ENCODE data around the gene CPA1.

Gene CPA1

GRCh38 chr7:130356121-130356875, 24.0 kb upstream of the CPA1 start:
- DNase-seq, result no peak

DNA sequence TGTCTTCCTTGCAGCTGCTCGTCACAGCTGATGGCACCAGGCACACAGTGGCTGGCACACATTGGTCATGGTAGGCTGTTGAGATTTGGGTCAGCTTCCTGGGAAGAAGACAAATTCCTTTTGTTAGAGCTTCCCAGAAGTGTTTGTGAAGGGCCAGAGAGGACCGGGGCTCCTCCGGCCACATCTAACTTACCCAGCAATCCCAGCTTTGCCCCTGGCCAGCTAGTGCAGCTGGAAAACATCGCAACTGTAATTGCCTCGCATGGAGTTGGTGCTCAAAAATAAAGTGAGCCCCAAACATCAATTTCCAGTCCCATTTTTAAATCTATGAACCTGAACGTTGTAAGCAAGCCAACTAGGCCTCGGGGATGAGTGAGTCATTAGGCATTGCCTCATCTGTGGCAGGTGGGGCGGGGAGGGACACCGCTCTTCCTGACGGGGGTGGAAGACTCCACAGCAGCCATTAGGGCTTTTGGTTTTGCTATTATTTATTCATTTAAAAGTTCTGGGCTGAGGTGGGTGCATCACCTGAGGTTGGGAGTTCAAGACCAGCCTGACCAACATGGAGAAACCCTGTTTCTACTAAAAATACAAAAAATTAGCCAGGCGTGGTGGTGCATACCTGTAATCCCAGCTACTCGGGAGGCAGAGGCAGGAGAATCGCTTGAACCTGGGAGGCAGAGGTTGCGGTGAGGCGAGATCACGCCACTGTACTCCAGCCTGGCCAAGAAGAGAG, 23.2 kb upstream of the CPA1 start:
- no peak for DNase-seq

DNA sequence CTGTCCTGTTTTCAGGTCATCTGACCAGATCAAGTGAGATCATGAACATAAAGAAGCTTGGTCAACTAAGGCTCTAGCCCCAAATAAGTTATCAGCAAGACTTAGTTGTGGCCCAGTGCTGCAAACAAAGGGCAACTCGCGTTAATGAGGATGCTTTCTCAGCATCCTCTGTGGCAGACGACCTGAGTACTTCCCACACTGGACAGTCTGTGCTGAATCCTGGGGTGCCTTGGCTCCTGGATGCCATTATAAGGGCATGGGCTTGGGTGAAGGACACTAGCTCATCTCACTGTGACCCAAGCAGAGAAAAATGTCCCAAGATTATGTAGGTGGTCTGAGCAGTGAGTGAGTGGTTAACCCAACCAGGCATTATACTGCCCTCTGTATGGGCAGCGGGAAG, 21.8 kb upstream of the CPA1 start:
- no peak for DNase-seq

GRCh38 chr7:130359276-130359857, 20.9 kb upstream of the CPA1 start:
- no peak for DNase-seq

DNA sequence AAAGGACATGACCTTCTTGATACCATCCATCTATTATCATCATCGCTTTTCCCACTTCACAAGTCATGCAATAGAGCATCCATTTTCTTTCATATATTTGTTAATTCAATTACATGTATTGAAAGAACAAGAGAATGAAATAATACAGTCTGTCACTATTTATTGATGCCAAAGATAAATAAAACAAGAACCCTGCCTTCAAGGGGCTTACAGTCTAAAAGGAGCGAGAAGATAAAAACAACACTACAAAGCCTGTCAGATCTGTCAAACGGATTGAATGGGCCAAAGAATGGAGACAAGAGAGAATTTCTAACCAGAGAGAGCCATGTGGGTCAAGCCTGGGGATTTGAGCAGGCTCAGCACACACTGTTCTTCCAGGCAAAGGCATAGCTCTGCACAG, 19.8 kb upstream of the CPA1 start:
- DNase-seq, result no peak

DNA sequence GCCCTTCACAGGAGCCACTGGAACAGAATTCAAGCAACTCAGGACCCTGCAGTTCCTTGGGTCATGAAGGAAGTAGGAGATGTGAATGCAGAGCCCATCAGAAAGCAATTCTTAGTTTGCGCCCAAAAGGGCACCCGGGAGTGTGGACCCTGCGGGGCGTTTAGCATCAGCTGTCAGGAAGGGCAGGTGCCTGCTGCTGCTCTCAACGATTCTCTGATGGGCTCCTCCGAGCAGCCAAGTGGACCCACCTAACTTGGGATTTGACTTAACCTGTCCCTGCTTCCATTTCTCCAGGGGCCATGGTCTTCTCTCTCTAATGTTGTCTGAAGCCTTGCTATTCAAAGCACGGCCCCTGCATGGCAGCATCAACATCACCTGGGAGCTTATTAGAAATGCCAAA, 18.6 kb upstream of the CPA1 start:
- no peak for DNase-seq

GRCh38 chr7:130362251-130362816, 18.0 kb upstream of the CPA1 start:
- no peak for DNase-seq

DNA sequence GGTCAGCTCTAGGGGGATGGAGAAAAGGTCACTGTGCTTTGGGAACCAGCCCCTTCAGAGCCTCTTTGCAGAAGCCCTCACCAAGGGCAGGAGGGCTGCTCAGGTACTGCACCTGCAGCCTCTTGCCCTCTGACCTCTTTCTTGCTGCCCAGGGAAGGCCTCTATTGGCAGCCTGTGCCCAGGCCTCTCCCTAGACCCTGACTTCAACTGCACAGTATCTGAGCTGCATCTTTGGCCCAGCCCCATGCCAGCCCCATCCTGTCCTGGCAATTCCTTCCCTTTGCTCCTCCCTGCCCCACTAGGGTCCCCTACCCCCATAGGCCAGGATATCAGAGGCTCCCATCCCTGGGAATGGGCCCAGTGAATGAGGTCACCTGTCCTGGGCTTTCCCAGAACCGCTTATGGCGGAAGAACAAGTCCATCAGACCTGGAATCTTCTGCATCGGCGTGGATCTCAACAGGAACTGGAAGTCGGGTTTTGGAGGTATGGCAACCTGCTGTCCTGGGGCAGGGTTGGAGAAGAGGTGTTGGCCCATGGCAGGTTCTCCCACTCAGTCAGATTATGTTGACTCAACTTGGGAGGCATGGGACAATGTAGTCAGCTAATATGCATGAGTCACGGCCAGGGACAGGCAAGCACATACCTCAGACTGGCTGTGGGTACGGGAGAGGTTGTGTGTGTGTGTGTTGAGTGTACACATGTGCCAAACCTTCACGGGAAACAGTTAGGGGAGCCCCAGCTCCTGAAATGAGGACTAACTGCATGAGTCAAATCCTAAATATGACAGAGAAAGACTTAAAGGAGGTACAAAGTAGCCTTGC, 17.1 kb upstream of the CPA1 start:
- DNase-seq, result no peak

DNA sequence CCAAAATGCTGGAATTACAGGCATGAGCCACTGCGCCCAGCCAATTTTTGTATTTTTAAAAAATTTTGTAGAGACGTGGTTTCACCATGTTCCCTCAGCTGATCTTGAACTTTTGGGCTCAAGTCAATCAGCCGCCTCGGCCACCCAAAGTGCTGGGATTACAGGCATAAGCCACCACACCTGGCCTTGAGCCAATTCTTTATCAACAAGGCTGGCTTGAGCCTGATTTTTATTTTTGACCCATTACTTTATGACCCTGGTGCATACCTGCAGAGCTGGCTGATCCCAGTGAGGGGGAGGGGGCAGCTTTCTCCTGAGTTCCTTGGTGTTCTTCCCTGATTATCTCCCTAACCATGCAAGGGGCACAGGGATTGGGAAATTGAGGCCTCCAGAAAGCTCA, 15.8 kb upstream of the CPA1 start:
- DNase-seq, result no peak

DNA sequence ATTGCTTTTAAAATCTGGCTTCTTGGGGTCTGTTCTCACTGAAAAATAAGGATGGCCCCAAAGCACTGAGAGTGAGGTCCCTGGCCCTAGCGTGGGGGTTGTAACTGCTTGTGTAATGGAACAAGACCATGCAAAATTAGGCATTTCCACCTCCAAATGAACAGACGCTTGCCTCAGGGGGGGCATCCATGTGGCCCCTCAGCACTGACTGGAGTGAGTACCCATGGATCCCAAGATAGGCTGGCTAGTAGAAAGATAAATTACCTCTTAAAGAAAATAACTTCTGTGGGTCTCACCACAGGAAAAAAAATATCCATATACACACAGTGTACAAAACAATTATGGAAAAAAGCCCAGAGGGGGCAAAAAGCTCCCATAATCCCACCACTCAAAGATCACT, 15.2 kb upstream of the CPA1 start:
- no peak for DNase-seq

- no peak for DNase-seq
Observed at GRCh38 chr7:130365511-130366441, 14.5 kb upstream of the CPA1 start.

DNA sequence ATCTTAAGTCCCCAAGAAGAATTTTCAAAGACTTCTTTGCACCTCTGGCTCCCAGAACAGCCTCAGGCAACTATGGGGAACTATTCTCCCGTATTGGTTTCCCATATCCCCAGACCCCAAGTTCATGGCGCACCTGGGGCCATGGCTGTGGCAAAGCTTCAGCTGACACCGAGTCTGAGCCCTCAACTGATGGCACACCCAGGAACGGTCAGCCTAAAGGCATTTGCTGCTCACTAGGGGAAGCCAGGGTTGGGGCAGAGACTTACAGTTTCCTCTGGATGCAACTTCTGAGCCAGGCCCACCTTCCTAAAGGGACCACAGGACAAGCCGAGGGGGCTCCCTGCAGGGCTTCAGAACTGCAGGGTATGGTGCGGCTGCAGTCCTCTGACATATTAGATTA, 13.7 kb upstream of the CPA1 start:
- DNase-seq, result no peak

DNA sequence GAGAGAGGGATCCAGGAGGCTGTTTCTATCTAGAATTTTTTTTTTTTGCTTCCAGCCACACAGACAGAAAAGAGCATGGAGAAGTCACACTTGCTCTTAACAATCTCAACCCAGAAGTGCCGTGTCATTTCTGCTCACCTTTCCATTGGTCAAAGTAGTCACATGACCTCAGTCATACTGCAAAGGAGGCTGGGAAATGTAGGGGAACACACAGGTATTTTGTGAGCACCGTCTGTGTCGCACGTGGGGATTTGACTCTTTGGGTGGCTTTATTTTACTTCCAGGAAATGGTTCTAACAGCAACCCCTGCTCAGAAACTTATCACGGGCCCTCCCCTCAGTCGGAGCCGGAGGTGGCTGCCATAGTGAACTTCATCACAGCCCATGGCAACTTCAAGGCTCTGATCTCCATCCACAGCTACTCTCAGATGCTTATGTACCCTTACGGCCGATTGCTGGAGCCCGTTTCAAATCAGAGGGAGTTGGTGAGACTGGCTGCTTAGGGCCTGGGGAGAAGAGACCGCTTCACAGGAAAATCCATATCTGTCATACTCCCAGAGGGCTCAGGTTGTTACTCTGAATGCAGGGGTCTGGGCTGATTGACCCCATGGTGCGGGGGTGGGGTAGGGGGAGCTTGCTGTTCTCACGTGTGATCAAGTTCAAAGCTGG, 13.1 kb upstream of the CPA1 start:
- peak; percentile 51 for DNase-seq

- DNase-seq, result no peak
Observed at GRCh38 chr7:130367836-130368746, 12.2 kb upstream of the CPA1 start.

- DNase-seq, result no peak
Observed at GRCh38 chr7:130369110-130369711, 11.1 kb upstream of the CPA1 start.

GRCh38 chr7:130369831-130370550, 10.3 kb upstream of the CPA1 start:
- DNase-seq, result no peak

DNA sequence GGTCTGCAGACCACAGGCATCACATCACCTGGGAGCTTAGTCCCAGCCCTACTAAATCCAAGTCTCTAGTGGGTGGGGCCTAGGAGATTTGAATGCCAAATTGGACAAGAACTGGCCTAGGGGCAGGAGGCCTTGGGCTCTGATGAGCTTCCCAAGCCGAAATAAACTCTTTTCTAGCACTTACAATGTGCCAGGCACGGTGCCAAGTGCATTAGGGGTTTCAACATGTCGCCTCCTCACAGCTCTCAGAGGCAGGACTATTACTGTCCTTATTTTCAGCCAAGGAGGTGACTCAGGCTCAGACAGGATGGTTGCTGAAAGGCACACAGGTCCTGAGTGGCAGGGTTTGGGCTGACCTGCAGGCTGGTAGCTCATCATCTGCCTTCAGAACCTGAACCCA, 9.2 kb upstream of the CPA1 start:
- no peak for DNase-seq

DNA sequence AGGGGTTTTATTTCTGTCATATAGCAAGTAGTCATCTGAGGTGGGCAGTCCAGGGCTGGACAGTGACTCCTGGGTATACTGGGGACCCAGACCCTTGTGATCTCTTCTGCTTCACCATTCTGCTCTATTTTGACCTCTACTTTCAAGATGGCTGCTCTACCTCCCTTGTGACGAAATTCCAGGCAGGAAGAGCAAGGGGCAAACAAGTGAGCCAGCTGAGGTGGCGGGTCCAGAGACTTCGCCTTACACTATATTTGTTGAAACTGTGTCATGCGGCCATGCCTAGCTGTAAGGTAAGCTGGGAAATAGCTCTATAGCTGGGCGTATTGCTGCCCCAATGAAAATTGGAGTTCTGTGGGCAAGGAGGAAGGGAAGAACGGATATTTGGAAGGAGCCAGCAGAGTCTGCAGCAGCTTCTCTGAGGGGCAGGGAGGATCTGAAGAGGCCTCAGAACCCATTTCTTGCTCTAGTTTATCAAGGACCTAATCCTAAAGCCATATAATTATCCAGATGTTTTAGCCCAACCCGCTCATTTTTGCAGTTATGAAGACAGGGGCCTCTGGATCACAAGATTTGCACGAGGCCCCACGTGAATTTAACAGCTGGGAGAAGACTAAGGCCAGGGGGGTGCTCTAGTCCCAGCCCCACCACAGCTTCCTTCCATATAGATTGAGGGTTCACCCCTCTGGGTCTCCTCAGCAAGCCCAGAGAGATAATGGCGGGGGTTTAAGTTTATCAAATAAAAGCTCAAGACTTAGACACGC, 7.7 kb upstream of the CPA1 start:
- DNase-seq, result no peak

All from CD4-positive, alpha-beta T cell treated with Interleukin-21 for 1 hour (primary cell).